HepG2 (cell line): Measurements from ENCODE around the gene ITIH1. TPM values are rescaled to one million over a fixed set of nuclear protein-coding genes. Genes with fewer than 3 reads are reported as not detected.

ENCODE experiments used
- ATAC-seq: fragments of 200-7000 bp; cut with Tn5 transposase; 3 replicates; pipeline ENCODE4 v1.9.1; 2020; ENCODE audit warnings: mild to moderate bottlenecking, moderate library complexity
- BruUV-seq: library from RNA; stranded (reverse); fragments of 400-500 nt; replicated peaks from 2 replicates; lab custom pipeline; 2021; lab: Mats Ljungman, UMichigan
- CTCF ChIA-PET: fragments of 300-600 bp; formaldehyde crosslinking; extraction: SDS; loops from one replicate; lab custom pipeline; 2021; ENCODE audit warnings: low total read pairs, inconsistent platforms, low intra/inter-chr PET ratio; lab: Yijun Ruan, JAX
- POLR2A ChIA-PET: fragments of 350-600 bp; sonication (Branson Sonifier 250); formaldehyde crosslinking; loops from one replicate; lab custom pipeline; 2020; ENCODE audit warnings: antibody characterized with exemption, inconsistent platforms; lab: Yijun Ruan, JAX
- DNase-seq: peaks from one replicate; pipeline ENCODE4 v3.0.0-alpha.2; 2015; ENCODE audit warnings: low spot score
- FAIRE-seq: peaks from 3 replicates; lab custom pipeline; 2011; peaks lifted over from hg19 to GRCh38; lab: Jason Lieb, UNC
- H2AFZ ChIP-seq: one replicate; pipeline ENCODE4 v1.6.1; 2011; ENCODE audit warnings: low read length, inconsistent platforms
- H3K27ac ChIP-seq: fragments of 300-600 bp; 3 replicates; pipeline ENCODE4 v1.8.0; 2011; ENCODE audit warnings: mixed run types, mild to moderate bottlenecking, mixed read lengths, low read length, inconsistent platforms; ENCODE audit not compliant: insufficient read depth; ENCODE audit errors: extremely low read length
- H3K27me3 ChIP-seq, 2 experiments: fragments of 200-600 bp in 1 of 2; 2 replicates in 1 of 2; 3 replicates in 1 of 2; pipeline versions ENCODE4 v1.6.0 to v1.8.0; 2011; ENCODE audit warnings: low read length in 2 of 2, mild to moderate bottlenecking in 2 of 2, moderate library complexity in 2 of 2, inconsistent platforms in 1 of 2; ENCODE audit not compliant: insufficient read depth in 2 of 2, control insufficient read depth in 1 of 2
- H3K36me3 ChIP-seq, 2 experiments: fragments of 200-600 bp in 1 of 2; replicated peaks in 1 of 2; 2 replicates in 1 of 2; 3 replicates in 1 of 2; pipeline versions ENCODE4 v1.5.1 to v1.8.0; 2011; ENCODE audit warnings: low read length in 2 of 2, inconsistent platforms in 1 of 2; ENCODE audit not compliant: insufficient read depth in 2 of 2, control insufficient read depth in 1 of 2
- H3K4me1 ChIP-seq: 2 replicates; pipeline ENCODE4 v1.5.1; 2012; ENCODE audit warnings: low read length, inconsistent platforms; ENCODE audit not compliant: insufficient read depth
- H3K4me2 ChIP-seq: 2 replicates; pipeline ENCODE4 v1.6.0; 2011; ENCODE audit warnings: low read depth, low read length, inconsistent platforms
- H3K4me3 ChIP-seq, 3 experiments: fragments of 200-600 bp in 1 of 3; sonication (generic), shearing (Covaris generic) in 1 of 3; replicated peaks in 1 of 3; 2 replicates each; pipeline ENCODE4 v1.5.1; 2011 to 2016; ENCODE audit warnings: low read length in 3 of 3, inconsistent platforms in 2 of 3, low read depth in 2 of 3, mild to moderate bottlenecking in 2 of 3, control low read depth in 1 of 3, mixed read lengths in 1 of 3; ENCODE audit not compliant: insufficient read depth in 1 of 3
- H3K79me2 ChIP-seq: one replicate; pipeline ENCODE4 v1.6.1; 2011; ENCODE audit warnings: low read length, inconsistent platforms; ENCODE audit not compliant: insufficient read depth
- H3K9ac ChIP-seq: 2 replicates; pipeline ENCODE4 v1.6.0; 2011; ENCODE audit warnings: mild to moderate bottlenecking, low read depth, low read length, inconsistent platforms; ENCODE audit not compliant: insufficient read depth
- H3K9me3 ChIP-seq: 2 replicates; pipeline ENCODE4 v1.5.1; 2012; ENCODE audit warnings: mild to moderate bottlenecking, low read length
- H4K20me1 ChIP-seq: 2 replicates; pipeline ENCODE4 v1.6.0; 2011; ENCODE audit warnings: inconsistent platforms, mild to moderate bottlenecking, low read length, moderate library complexity; ENCODE audit not compliant: insufficient read depth
- ATF7-NPFF ChIP-seq: sonication (generic); formaldehyde crosslinking; IDR thresholded peaks from 2 replicates; pipeline ENCODE4 v1.8.1; 2023; ENCODE audit warnings: mild to moderate bottlenecking, low read depth, missing genetic modification reagents, moderate library complexity
- BHLHE40 ChIP-seq: IDR thresholded peaks from 2 replicates; pipeline ENCODE4 v1.6.1; 2011; ENCODE audit warnings: low read length, improper control_type of control experiment
- HMG20B ChIP-seq: conservative IDR thresholded peaks from 2 replicates; pipeline ENCODE4 v1.6.1; 2016; ENCODE audit warnings: missing genetic modification reagents, missing compliant biosample characterization
- KDM3A ChIP-seq: IDR thresholded peaks from 2 replicates; pipeline ENCODE4 v1.6.1; 2018; ENCODE audit warnings: low read depth, missing compliant biosample characterization
- MAFG ChIP-seq: sonication (generic); formaldehyde crosslinking; IDR thresholded peaks from 2 replicates; pipeline ENCODE4 v1.5.1; 2020; ENCODE audit warnings: mild to moderate bottlenecking, missing genetic modification reagents
- RAD21 ChIP-seq: fragments of 450-650 bp; formaldehyde crosslinking; IDR thresholded peaks from 2 replicates; pipeline ENCODE4 v1.5.0; 2020; ENCODE audit warnings: mild to moderate bottlenecking
- RNF2 ChIP-seq: fragments of 450-650 bp; conservative IDR thresholded peaks from 2 replicates; pipeline ENCODE4 v1.6.1; 2016; ENCODE audit warnings: low read depth
- SMC3 ChIP-seq: IDR thresholded peaks from 2 replicates; pipeline ENCODE4 v1.6.1; 2011; ENCODE audit warnings: low read length, improper control_type of control experiment
- SOX6 ChIP-seq, 2 experiments: fragments of 450-650 bp in 1 of 2; sonication (generic) in 1 of 2; formaldehyde crosslinking in 1 of 2; IDR thresholded peaks; 2 replicates each; pipeline versions ENCODE4 v1.4.0 to v1.6.1; 2017 to 2020; ENCODE audit warnings: antibody characterized with exemption in 1 of 2, mild to moderate bottlenecking in 1 of 2, missing genetic modification reagents in 1 of 2
- SP4 ChIP-seq: sonication (generic); formaldehyde crosslinking; IDR thresholded peaks from 2 replicates; pipeline ENCODE4 v1.8.1; 2023; ENCODE audit warnings: mild to moderate bottlenecking, missing genetic modification reagents
- STAG1 ChIP-seq: sonication (generic); formaldehyde crosslinking; IDR thresholded peaks from 2 replicates; pipeline ENCODE4 v1.4.0; 2020; ENCODE audit warnings: missing genetic modification reagents
- XRCC5 ChIP-seq: fragments of 200-400 bp; formaldehyde crosslinking; optimal IDR thresholded peaks from 2 replicates; pipeline ENCODE3; 2017; ENCODE audit warnings: mild to moderate bottlenecking, low read length
- ZBTB38 ChIP-seq: sonication (generic); formaldehyde crosslinking; IDR thresholded peaks from 2 replicates; pipeline ENCODE4 v1.5.1; 2020; ENCODE audit warnings: mild to moderate bottlenecking, missing genetic modification reagents
- ZNF460 ChIP-seq: sonication (generic); formaldehyde crosslinking; IDR thresholded peaks from 2 replicates; pipeline ENCODE4 v1.5.1; 2020; ENCODE audit warnings: missing genetic modification reagents, mild to moderate bottlenecking, borderline replicate concordance
- ZNF746 ChIP-seq: sonication (generic); formaldehyde crosslinking; IDR thresholded peaks from 2 replicates; pipeline ENCODE4 v1.8.0; 2022; ENCODE audit warnings: mild to moderate bottlenecking, missing genetic modification reagents
- WGBS: methylation state at CpG from one replicate; pipeline ENCODE4 v1.1.6; 2017; ENCODE audit warnings: low lambda C conversion rate; 5-methylcytosine and 5-hydroxymethylcytosine counted together
- in situ Hi-C: cut with HindIII; loops from 2 replicates; pipeline ENCODE4 v1.10.0; 2017; ENCODE audit warnings: low pct_unique_long_range_greater_than_20kb; ENCODE audit not compliant: extremely low pct_ligation_motif_present
- intact Hi-C: fragments of 100-400 bp; cut with micrococcal nuclease; formaldehyde crosslinking; loops from one replicate; pipeline ENCODE4 v1.10.0; 2022; ENCODE audit not compliant: unreplicated experiment
- polyA plus RNA-seq, 8 experiments: library from polyadenylated mRNA; depleted of rRNA in 3 of 8; stranded (reverse) in 7 of 8; unstranded in 1 of 8; fragments of >200 nt; fragmentation: Illumina TruSeq in 4 of 8; extraction: Trizol in 4 of 8; gene quantifications; 2 replicates each; pipeline versions ENCODE4 v1.2.1 to v1.2.3, GENCODE V29; 2011 to 2016; ENCODE audit warnings: low read depth in 4 of 8, missing spikeins in 1 of 8, mixed read lengths in 1 of 8; ENCODE audit not compliant: insufficient read depth in 1 of 8
- total RNA-seq, 5 experiments: library from RNA; depleted of rRNA; stranded (reverse); fragments of >200 nt; fragmentation: Illumina TruSeq; extraction: Trizol; gene quantifications; 2 replicates each; pipeline ENCODE4 v1.2.3, GENCODE V29; 2016; ENCODE audit warnings: low read depth in 1 of 5
- TF ChIP-seq, protein P1 (sequence below): sonication (generic); IDR thresholded peaks from 2 replicates; pipeline ENCODE4 v1.6.1; 2016; ENCODE audit warnings: low read depth, borderline replicate concordance
- TF ChIP-seq, protein P2 (sequence below): sonication (generic); formaldehyde crosslinking; IDR thresholded peaks from 2 replicates; pipeline ENCODE4 v1.4.0; 2020; ENCODE audit warnings: missing genetic modification reagents
- TF ChIP-seq, protein P3 (sequence below): sonication (generic); formaldehyde crosslinking; IDR thresholded peaks from 2 replicates; pipeline ENCODE4 v1.5.0; 2020; ENCODE audit warnings: mild to moderate bottlenecking, missing genetic modification reagents, moderate library complexity
- TF ChIP-seq, protein P4 (sequence below): sonication (generic); formaldehyde crosslinking; IDR thresholded peaks from 2 replicates; pipeline ENCODE4 v1.8.0; 2022; ENCODE audit warnings: mild to moderate bottlenecking, missing genetic modification reagents, borderline replicate concordance

The ITIH1 gene
- total and polyA plus RNA-seq, 2 of the 13 experiments (the other 11 are each of a cell fraction or from before 2014, with no cell fraction given) = 12.3 to 19.6 TPM

DNA sequence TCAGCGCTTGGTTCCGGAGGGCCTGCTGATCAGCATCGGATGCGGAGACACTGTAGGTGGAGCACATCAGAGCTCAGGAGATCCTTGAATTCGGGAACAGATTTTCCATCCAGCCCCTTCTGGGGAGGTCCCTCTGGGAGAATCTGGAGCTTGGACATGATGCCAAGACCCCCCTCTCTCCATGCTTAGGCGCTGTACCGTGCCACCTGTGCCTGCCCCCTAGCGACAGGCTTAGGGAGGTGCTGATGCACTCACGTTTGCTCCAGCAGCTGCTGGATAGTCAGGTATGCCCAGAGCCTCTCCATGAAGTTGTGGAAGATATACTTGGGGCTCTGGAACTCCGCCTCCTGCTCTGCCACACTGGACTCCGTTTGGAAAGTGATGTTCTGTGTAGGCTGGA, 43.3 kb downstream of the ITIH1 start:
- CTCF ChIA-PET = interaction anchor here (1.7 kb wide), 1 partner anchor 78 kb away, joined by 13 read pairs; no protein-coding TSS in a partner anchor
- in situ Hi-C loops = loop anchor here (5.0 kb wide), 1 partner anchor 73 kb away; no protein-coding TSS in a partner anchor
- no TSS peak for BruUV-seq
- DNase-seq = peak; percentile 51
- Histone ChIP-seq H3K27ac (no peak overlapping the region), H3K9me3 (no peaks in the 10 kb centered on the region), H4K20me1 (no peaks in the 10 kb centered on the region), H3K4me3 (no peak overlapping the region), H3K27me3 (no peaks in the 10 kb centered on the region), H3K4me1 (peaks cover 52% of the 10 kb centered on the region), H3K9ac (no peak overlapping the region), H3K36me3 (no peaks in the 10 kb centered on the region), H3K79me2 (no peaks in the 10 kb centered on the region), H3K4me2 (no peak overlapping the region), H2AFZ (no peak overlapping the region)
- intact Hi-C loops = loop anchor here (2.0 to 10.0 kb wide), 2 partner anchors 46 to 78 kb away; partner anchors contain the start of genes ITIH1 and NEK4
- FAIRE-seq = peak; percentile 76
- 67% methylated on average over 6 of the region's 11 CpGs for WGBS
- ATAC-seq = peak; percentile 77
- POLR2A ChIA-PET = interaction anchor here (0.6 to 1.6 kb wide), 8 partner anchors 9 to 535 kb away, joined by 3 to 15 read pairs (median 4); partner anchors contain the start of genes GLT8D1, ITIH3 and SPCS1
- TF ChIP-seq, protein P1, sequence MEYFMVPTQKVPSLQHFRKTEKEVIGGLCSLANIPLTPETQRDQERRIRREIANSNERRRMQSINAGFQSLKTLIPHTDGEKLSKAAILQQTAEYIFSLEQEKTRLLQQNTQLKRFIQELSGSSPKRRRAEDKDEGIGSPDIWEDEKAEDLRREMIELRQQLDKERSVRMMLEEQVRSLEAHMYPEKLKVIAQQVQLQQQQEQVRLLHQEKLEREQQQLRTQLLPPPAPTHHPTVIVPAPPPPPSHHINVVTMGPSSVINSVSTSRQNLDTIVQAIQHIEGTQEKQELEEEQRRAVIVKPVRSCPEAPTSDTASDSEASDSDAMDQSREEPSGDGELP = 0 out of 2 replicates have a peak, but pooled peaks have one; percentile 24
- no peak for TF ChIP-seq KDM3A (CRISPR knock-in tag)
- TF ChIP-seq, protein P2, sequence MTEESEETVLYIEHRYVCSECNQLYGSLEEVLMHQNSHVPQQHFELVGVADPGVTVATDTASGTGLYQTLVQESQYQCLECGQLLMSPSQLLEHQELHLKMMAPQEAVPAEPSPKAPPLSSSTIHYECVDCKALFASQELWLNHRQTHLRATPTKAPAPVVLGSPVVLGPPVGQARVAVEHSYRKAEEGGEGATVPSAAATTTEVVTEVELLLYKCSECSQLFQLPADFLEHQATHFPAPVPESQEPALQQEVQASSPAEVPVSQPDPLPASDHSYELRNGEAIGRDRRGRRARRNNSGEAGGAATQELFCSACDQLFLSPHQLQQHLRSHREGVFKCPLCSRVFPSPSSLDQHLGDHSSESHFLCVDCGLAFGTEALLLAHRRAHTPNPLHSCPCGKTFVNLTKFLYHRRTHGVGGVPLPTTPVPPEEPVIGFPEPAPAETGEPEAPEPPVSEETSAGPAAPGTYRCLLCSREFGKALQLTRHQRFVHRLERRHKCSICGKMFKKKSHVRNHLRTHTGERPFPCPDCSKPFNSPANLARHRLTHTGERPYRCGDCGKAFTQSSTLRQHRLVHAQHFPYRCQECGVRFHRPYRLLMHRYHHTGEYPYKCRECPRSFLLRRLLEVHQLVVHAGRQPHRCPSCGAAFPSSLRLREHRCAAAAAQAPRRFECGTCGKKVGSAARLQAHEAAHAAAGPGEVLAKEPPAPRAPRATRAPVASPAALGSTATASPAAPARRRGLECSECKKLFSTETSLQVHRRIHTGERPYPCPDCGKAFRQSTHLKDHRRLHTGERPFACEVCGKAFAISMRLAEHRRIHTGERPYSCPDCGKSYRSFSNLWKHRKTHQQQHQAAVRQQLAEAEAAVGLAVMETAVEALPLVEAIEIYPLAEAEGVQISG (CRISPR knock-in tag) = peak; percentile 67; the same call in 1 of the 2 replicates
- TF ChIP-seq ZNF746 = no peak
- peak; percentile 61 for TF ChIP-seq RAD21 (CRISPR knock-in tag)
- no peak for TF ChIP-seq SP4 (CRISPR knock-in tag)
- peak; percentile 77 for TF ChIP-seq STAG1 (CRISPR knock-in tag)
- no peak for TF ChIP-seq SOX6 (IDR thresholded peaks at IDR 0.05)
- TF ChIP-seq SOX6 (CRISPR knock-in tag; IDR thresholded peaks at IDR 0.05) = 0 out of 2 replicates have a peak, but pooled peaks have one; percentile 11
- peak; percentile 61 for TF ChIP-seq BHLHE40
- no peak for TF ChIP-seq RNF2
- no peak for TF ChIP-seq ZNF460 (CRISPR knock-in tag)
- TF ChIP-seq, protein P3, sequence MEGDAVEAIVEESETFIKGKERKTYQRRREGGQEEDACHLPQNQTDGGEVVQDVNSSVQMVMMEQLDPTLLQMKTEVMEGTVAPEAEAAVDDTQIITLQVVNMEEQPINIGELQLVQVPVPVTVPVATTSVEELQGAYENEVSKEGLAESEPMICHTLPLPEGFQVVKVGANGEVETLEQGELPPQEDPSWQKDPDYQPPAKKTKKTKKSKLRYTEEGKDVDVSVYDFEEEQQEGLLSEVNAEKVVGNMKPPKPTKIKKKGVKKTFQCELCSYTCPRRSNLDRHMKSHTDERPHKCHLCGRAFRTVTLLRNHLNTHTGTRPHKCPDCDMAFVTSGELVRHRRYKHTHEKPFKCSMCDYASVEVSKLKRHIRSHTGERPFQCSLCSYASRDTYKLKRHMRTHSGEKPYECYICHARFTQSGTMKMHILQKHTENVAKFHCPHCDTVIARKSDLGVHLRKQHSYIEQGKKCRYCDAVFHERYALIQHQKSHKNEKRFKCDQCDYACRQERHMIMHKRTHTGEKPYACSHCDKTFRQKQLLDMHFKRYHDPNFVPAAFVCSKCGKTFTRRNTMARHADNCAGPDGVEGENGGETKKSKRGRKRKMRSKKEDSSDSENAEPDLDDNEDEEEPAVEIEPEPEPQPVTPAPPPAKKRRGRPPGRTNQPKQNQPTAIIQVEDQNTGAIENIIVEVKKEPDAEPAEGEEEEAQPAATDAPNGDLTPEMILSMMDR (CRISPR knock-in tag) = peak; percentile 92
- peak; percentile 47 for TF ChIP-seq SMC3
- TF ChIP-seq MAFG (CRISPR knock-in tag) = no peak
- TF ChIP-seq XRCC5 = peak; percentile 88
- no peak for TF ChIP-seq ATF7-NPFF (CRISPR knock-in tag)
- peak; percentile 64 for TF ChIP-seq ZBTB38 (CRISPR knock-in tag)
- TF ChIP-seq, protein P4, sequence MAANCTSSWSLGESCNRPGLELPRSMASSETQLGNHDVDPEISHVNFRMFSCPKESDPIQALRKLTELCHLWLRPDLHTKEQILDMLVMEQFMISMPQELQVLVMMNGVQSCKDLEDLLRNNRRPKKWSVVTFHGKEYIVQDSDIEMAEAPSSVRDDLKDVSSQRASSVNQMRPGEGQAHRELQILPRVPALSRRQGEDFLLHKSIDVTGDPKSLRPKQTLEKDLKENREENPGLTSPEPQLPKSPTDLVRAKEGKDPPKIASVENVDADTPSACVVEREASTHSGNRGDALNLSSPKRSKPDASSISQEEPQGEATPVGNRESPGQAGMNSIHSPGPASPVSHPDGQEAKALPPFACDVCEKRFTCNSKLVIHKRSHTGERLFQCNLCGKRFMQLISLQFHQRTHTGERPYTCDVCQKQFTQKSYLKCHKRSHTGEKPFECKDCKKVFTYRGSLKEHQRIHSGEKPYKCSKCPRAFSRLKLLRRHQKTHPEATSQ (CRISPR knock-in tag) = no peak
- TF ChIP-seq HMG20B (CRISPR knock-in tag) = no peak
